Mesothelial cell of epicardium (in vitro differentiated cells): ENCODE data around the gene TNNT2. TPM values are rescaled to one million over a fixed set of nuclear protein-coding genes. Genes with fewer than 3 reads are reported as not detected.

Experiments used
- DNase-seq, 2 experiments: peaks; one replicate each; pipeline ENCODE4 v3.0.0; 2021; ENCODE audit warnings: low spot score in 2 of 2; ENCODE audit not compliant: unreplicated experiment in 2 of 2
- H3K27ac Mint-ChIP-seq: 2 replicates; pipeline ENCODE4 v1.8.0; 2021; ENCODE audit warnings: mixed read lengths
- H3K27me3 Mint-ChIP-seq: 2 replicates; pipeline ENCODE4 v1.8.0; 2021; ENCODE audit warnings: low read depth, mixed read lengths
- H3K36me3 Mint-ChIP-seq: 2 replicates; pipeline ENCODE4 v1.8.0; 2021; ENCODE audit warnings: mixed read lengths
- H3K4me1 Mint-ChIP-seq: 2 replicates; pipeline ENCODE4 v1.8.0; 2021; ENCODE audit warnings: mixed read lengths
- H3K4me3 Mint-ChIP-seq: 2 replicates; pipeline ENCODE4 v1.8.0; 2021; ENCODE audit warnings: mild to moderate bottlenecking, moderate library complexity, mixed read lengths
- H3K9me3 Mint-ChIP-seq: 2 replicates; pipeline ENCODE4 v1.8.0; 2021; ENCODE audit warnings: mixed read lengths
- CTCF ChIP-seq: fragments of 200-600 bp; sonication (generic); IDR thresholded peaks from one replicate; pipeline ENCODE4 v1.5.0; 2021; ENCODE audit warnings: antibody characterized with exemption; ENCODE audit not compliant: unreplicated experiment
- total RNA-seq: library from RNA; stranded (reverse); gene quantifications from 3 replicates; pipeline ENCODE4 v1.2.1, GENCODE V29; 2021

TNNT2 gene
- total RNA-seq, 1 donor from 2014 or later, result 37.1 TPM

GRCh38 chr1:201319631-201320030 lies 57.8 kb downstream of the TNNT2 start:
- H3K4me1 Mint-ChIP-seq, result no peaks in the 10 kb centered on the region
- no peaks in the 10 kb centered on the region for H3K9me3 Mint-ChIP-seq
- no peak overlapping the region for H3K4me3 Mint-ChIP-seq

GRCh38 chr1:201318504-201319340 lies 58.8 kb downstream of the TNNT2 start:
- DNase-seq, result no peak
- no peak overlapping the region for H3K4me3 Mint-ChIP-seq
- H3K27me3 Mint-ChIP-seq, result peaks cover 13% of the 10 kb centered on the region
- no peaks in the 10 kb centered on the region for H3K4me1 Mint-ChIP-seq
- H3K27ac Mint-ChIP-seq, result no peak overlapping the region
- H3K36me3 Mint-ChIP-seq, result no peaks in the 10 kb centered on the region
- no peak for TF ChIP-seq CTCF
- no peaks in the 10 kb centered on the region for H3K9me3 Mint-ChIP-seq

More at GRCh38 chr1:201319631-201320030, 57.8 kb downstream of the TNNT2 start:
- no peak for DNase-seq
- Mint-ChIP-seq H3K36me3 (no peaks in the 10 kb centered on the region), H3K27ac (no peak overlapping the region), H3K27me3 (peaks cover 15% of the 10 kb centered on the region)
- no peak for TF ChIP-seq CTCF

DNA sequence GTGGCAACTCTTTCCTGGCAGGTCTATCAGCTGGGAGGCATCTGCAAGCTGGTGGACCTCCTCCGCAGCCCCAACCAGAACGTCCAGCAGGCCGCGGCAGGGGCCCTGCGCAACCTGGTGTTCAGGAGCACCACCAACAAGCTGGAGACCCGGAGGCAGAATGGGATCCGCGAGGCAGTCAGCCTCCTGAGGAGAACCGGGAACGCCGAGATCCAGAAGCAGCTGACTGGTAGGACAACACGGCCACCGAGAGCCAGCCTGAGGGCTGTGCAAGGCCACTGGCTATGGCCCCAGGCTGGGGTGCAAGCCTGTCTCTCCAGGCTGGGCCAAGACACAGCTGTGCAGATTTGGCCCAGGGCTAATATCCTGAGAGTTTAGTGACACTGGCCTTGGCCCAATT lies 59.9 kb downstream of the TNNT2 start:
- no peak for TF ChIP-seq CTCF
- Mint-ChIP-seq H3K27me3 (peaks cover 13% of the 10 kb centered on the region), H3K9me3 (no peaks in the 10 kb centered on the region), H3K4me1 (no peaks in the 10 kb centered on the region), H3K36me3 (no peaks in the 10 kb centered on the region), H3K27ac (no peak overlapping the region), H3K4me3 (no peak overlapping the region)
- DNase-seq, result no peak

DNA sequence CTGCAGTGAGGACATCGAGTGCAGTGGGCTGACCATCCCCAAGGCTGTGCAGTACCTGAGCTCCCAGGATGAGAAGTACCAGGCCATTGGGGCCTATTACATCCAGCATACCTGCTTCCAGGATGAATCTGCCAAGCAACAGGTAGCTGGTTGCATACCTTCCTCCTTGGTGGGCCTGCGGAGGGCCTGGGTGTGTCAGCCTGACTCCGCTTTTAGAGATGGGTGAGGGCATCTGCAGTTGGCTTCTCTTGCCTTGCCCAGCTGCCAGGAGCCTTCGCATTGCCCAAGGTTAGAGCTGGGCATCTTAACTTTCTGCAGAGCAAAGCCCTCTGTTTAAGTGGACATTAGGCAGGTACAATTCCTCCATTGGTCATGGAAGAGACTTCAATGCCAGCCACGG lies 60.9 kb downstream of the TNNT2 start:
- TF ChIP-seq CTCF, result no peak
- H3K9me3 Mint-ChIP-seq, result no peaks in the 10 kb centered on the region
- H3K4me3 Mint-ChIP-seq, result no peak overlapping the region
- peaks cover 13% of the 10 kb centered on the region for H3K27me3 Mint-ChIP-seq
- no peaks in the 10 kb centered on the region for H3K4me1 Mint-ChIP-seq
- no peak overlapping the region for H3K27ac Mint-ChIP-seq
- no peak for DNase-seq
- H3K36me3 Mint-ChIP-seq, result no peaks in the 10 kb centered on the region

DNA sequence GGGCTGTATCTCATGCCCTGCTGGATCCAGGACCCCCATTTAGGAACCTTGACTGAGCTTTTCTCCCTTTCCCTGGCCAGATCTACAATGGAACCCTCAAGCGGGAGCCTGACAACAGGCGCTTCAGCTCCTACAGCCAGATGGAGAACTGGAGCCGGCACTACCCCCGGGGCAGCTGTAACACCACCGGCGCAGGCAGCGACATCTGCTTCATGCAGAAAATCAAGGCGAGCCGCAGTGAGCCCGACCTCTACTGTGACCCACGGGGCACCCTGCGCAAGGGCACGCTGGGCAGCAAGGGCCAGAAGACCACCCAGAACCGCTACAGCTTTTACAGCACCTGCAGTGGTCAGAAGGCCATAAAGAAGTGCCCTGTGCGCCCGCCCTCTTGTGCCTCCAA lies 64.4 kb downstream of the TNNT2 start:
- Mint-ChIP-seq H3K4me3 (no peak overlapping the region), H3K36me3 (no peaks in the 10 kb centered on the region), H3K27ac (no peak overlapping the region), H3K9me3 (no peaks in the 10 kb centered on the region), H3K27me3 (peaks cover 8% of the 10 kb centered on the region), H3K4me1 (peaks cover 11% of the 10 kb centered on the region)
- no peak for TF ChIP-seq CTCF
- no peak for DNase-seq
